ENCODE data around the gene P2RY12. TPM values are rescaled to one million over a fixed set of nuclear protein-coding genes. Genes with fewer than 3 reads are reported as not detected.

The P2RY12 gene
- total and polyA plus RNA-seq, 2 of the 8 experiments (the other 6 are each of a cell fraction or from before 2014, with no cell fraction given) = not detected

DNA sequence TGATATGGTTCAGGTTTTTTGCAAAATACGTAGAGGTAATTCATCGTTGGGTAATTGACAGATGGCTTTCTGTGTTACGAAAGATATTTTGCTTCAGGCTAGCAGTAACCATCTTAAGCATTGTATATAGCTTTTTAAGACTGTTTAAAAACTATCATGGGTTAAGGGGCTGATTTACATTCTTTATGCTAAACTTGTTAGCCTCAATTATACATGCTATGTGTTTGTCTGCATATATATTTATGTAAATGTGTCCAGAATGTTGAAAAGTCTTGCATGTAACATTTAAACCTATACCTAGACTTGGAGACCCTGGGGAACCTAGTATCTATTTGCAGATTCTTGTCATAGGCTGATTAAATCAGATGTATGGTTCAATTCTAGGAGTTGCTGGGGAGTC, 95.1 kb downstream of the P2RY12 start:
- Histone ChIP-seq H4K5ac (ENCODE audit: insufficient read length, low read depth, low read length) (no peak overlapping the region), H3K79me1 (ENCODE audit: low read depth, low read length) (no peaks in the 10 kb centered on the region), H3K56ac (replicated peaks; ENCODE audit: insufficient read length, low read depth, low read length) (no peak overlapping the region), H2BK20ac (ENCODE audit: low read length) (no peak overlapping the region), H3K23ac (ENCODE audit: insufficient read length) (no peak overlapping the region), H2AK5ac (ENCODE audit: low read depth, low read length) (no peak overlapping the region), H3K79me2 (ENCODE audit: control insufficient read depth in 1 of 2, insufficient read depth in 2 of 2, low read length in 2 of 2) (no peaks in the 10 kb centered on the region), H2BK120ac (replicated peaks; ENCODE audit: low read depth, low read length) (no peak overlapping the region), H3K4me1 (replicated peaks in 1 of 4; ENCODE audit: control insufficient read depth in 3 of 4, insufficient read depth in 4 of 4, low read length in 3 of 4) (no peaks in the 10 kb centered on the region; a peak in 1 of 7 replicates), H4K8ac (ENCODE audit: extremely low read depth, insufficient read depth, low read length) (no peak overlapping the region), H3K36me3 (ENCODE audit: control insufficient read depth in 2 of 4, insufficient read depth in 4 of 4, low read length in 3 of 4) (no peaks in the 10 kb centered on the region), H3K27me3 (replicated peaks in 1 of 4; ENCODE audit: control insufficient read depth in 3 of 4, extremely low read depth in 1 of 4, insufficient read depth in 3 of 4, low read length in 3 of 4) (no peaks in the 10 kb centered on the region), H3K27ac (ENCODE audit: low read depth, low read length) (no peak overlapping the region), H3K23me2 (ENCODE audit: low read depth, low read length) (no peaks in the 10 kb centered on the region), H2BK15ac (ENCODE audit: low read length) (no peak overlapping the region), H4K91ac (replicated peaks; ENCODE audit: insufficient read length, low read length) (no peak overlapping the region), H4K20me1 (replicated peaks in 1 of 2; ENCODE audit: control insufficient read depth in 1 of 2, insufficient read depth in 2 of 2, low read length in 2 of 2) (no peaks in the 10 kb centered on the region), H2AFZ (ENCODE audit: low read length) (no peak overlapping the region), H2BK5ac (ENCODE audit: low read depth, low read length) (no peak overlapping the region), H3K9me3 (ENCODE audit: insufficient read depth in 2 of 2, low read depth in 1 of 2, low read length in 1 of 2) (no peaks in the 10 kb centered on the region), H3K4me3 (ENCODE audit: extremely low read depth in 1 of 4, insufficient read depth in 2 of 4, low read depth in 3 of 4, low read length in 4 of 4) (no peak overlapping the region), H3K14ac (ENCODE audit: insufficient read length) (no peak overlapping the region), H3K4me2 (ENCODE audit: insufficient read depth in 1 of 2, low read depth in 2 of 2, low read length in 2 of 2) (no peak overlapping the region), H3K9ac (replicated peaks in 1 of 4; ENCODE audit: extremely low read depth in 1 of 4, low read depth in 3 of 4, low read length in 3 of 4) (no peak overlapping the region), H3K18ac (ENCODE audit: extremely low read depth, low read length) (no peak overlapping the region), H3K4ac (replicated peaks; ENCODE audit: insufficient read length, low read depth, low read length) (no peak overlapping the region), H2BK12ac (ENCODE audit: low read depth, low read length) (no peak overlapping the region)
- POLR2A ChIA-PET (ENCODE audit: partially characterized antibody) = no interaction called here
- FAIRE-seq = no peak
- WGBS, 2 experiments (ENCODE audit: extremely low coverage in 1 of 2, insufficient coverage in 1 of 2, insufficient read length in 1 of 2, insufficient replicate concordance in 2 of 2, low coverage in 1 of 2, low lambda C conversion rate in 2 of 2, missing lambda C conversion rate in 1 of 2) = 67% methylated on average over 3 of the region's 3 CpGs; no CpG with 5 or more reads in 1 of the 2 experiments
- DNase-seq (ENCODE audit: low read depth in 1 of 2, low spot score in 2 of 2) = no peak
- CTCF ChIA-PET (ENCODE audit: partially characterized antibody) = interaction anchor here (1.0 to 6.5 kb wide), 4 partner anchors 10 to 90 kb away, joined by 3 to 60 read pairs (median 4); no protein-coding TSS in a partner anchor
- TF ChIP-seq CHD2 (IDR thresholded peaks at IDR 0.05; ENCODE audit: low read length) = no peak
- TF ChIP-seq TEAD4 (IDR thresholded peaks at IDR 0.05; ENCODE audit: low read depth, low read length) = no peak
- no peak for TF ChIP-seq RXRA (IDR thresholded peaks at IDR 0.05; ENCODE audit: insufficient read depth, low read depth, low read length)

Other genes with a start within 250 kb of the P2RY12 start
- gene GPR171, start 181.5 kb downstream of the P2RY12 start, total RNA-seq (2021; fragmentation: NEBNext Ultra II Directional; extraction: Animal tissue kit (Norgen Biotek cat#: 25700)) = not detected in 2 replicates
- not detected in 2 replicates for gene GPR171, start 181.5 kb downstream of the P2RY12 start, polyA plus RNA-seq (2011; rRNA removed)
- gene P2RY14, start 106.2 kb downstream of the P2RY12 start, total RNA-seq (2021; fragmentation: NEBNext Ultra II Directional; extraction: Animal tissue kit (Norgen Biotek cat#: 25700)) = not detected in 2 replicates
- gene P2RY14, start 106.2 kb downstream of the P2RY12 start, polyA plus RNA-seq (2011; rRNA removed) = not detected in 2 replicates
- not detected in 2 replicates for gene GPR87, start 67.9 kb downstream of the P2RY12 start, total RNA-seq (2021; fragmentation: NEBNext Ultra II Directional; extraction: Animal tissue kit (Norgen Biotek cat#: 25700))
- gene GPR87, start 67.9 kb downstream of the P2RY12 start, polyA plus RNA-seq (2011; rRNA removed) = 0.05 and 0.06 TPM in 2 replicates
- not detected in 2 replicates for gene P2RY13, start 55.2 kb downstream of the P2RY12 start, total RNA-seq (2021; fragmentation: NEBNext Ultra II Directional; extraction: Animal tissue kit (Norgen Biotek cat#: 25700))
- gene P2RY13, start 55.2 kb downstream of the P2RY12 start, polyA plus RNA-seq (2011; rRNA removed) = not detected in 2 replicates
- gene IGSF10, start 76.3 kb upstream of the P2RY12 start, total RNA-seq (2021; fragmentation: NEBNext Ultra II Directional; extraction: Animal tissue kit (Norgen Biotek cat#: 25700)) = 0.86 and 0.95 TPM in 2 replicates
- gene IGSF10, start 76.3 kb upstream of the P2RY12 start, polyA plus RNA-seq (2011; rRNA removed) = 0.46 and 0.59 TPM in 2 replicates

All from H1 (cell line).